HS-27A (cell line): ENCODE measurements around the gene PRR5L.
A peak's percentile ranks its signal among the peaks of the same experiment; 100 is the strongest.
"Not testable (repeated sequence)": the region's sequence is repeated elsewhere in the genome, so short reads cannot be mapped to it uniquely, and the experiment has no call there.

Source experiments
- DNase-seq: peaks from one replicate; pipeline ENCODE4 v3.0.0-alpha.2; 2012; ENCODE audit warnings: low read depth, missing footprints

PRR5L gene

DNA sequence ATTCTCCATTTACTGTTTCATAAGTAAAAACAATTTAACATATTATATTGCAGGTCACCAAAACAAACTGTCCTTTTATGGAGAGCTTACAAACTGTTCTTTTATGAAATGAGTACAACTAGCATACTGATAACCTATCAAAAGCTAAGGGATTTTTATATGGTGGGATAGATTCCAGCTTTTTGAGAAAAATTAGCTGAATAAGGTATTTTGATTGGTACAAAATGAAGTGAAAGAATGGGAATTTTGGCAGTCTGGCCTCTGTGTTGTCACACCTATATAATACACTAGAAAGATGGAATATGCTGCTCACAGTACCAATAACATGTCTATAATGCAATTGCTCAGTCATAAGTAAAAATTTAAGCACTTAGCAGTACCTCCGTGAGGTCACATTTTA is 202.6 kb downstream of the PRR5L start:
- no peak for DNase-seq

DNA sequence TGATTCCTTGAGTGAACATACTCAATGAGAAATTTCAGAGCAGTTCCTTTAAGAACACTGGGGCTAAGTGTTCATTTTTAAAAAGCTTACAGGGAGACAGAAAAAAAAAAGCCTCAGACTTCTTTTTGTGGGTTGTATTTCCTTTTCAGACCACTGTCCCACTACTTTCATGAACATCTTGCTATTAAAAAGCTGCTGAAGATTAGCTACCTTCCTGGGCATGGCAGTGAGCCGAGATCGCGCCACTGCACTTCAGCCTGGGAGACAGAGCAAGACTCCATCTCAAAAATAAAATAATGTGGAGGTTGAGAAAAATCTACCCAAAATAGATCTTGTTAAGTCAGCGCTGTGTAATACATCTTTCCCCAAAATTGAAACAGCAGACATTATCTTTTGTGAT is 203.2 kb downstream of the PRR5L start:
- no peak for DNase-seq

DNA sequence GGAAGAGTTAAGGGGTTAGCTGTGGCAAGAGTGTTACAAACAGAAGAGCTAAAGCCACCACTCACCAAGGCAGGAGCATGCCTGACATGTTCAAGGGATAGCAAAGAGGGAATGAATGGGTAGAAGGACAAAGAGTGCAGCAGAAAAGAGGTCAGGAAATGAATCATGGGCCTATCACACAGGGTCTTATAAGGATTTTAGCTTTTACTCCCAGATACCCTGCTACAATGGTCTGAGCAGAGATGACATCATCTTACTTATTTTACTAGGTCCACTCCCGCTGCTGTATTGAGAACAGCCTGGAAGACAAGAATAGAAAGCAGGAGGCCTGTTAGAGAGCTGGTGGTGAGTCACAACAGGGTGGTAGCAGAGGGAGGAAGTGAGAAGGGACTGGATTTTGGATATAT is 204.2 kb downstream of the PRR5L start:
- peak; percentile 73 for DNase-seq

DNA sequence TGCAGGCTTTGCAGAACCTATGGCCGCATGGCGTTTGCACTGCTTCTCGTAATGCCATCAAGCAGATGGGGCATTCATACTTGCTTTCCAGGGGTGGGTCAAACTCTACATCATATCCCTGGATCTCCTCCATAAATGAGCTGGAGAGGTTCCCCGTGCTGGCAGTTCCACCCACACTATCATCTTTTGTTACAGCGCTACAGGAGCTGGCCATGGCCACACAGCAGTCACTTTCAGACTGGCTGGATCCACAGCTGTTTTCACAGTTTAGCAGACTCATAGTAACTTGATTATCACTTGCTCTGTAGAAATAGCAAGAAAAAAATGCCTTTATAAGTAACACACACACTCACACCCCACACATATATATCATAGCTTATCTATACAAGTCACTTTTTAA is 205.1 kb downstream of the PRR5L start:
- DNase-seq: no peak

DNA sequence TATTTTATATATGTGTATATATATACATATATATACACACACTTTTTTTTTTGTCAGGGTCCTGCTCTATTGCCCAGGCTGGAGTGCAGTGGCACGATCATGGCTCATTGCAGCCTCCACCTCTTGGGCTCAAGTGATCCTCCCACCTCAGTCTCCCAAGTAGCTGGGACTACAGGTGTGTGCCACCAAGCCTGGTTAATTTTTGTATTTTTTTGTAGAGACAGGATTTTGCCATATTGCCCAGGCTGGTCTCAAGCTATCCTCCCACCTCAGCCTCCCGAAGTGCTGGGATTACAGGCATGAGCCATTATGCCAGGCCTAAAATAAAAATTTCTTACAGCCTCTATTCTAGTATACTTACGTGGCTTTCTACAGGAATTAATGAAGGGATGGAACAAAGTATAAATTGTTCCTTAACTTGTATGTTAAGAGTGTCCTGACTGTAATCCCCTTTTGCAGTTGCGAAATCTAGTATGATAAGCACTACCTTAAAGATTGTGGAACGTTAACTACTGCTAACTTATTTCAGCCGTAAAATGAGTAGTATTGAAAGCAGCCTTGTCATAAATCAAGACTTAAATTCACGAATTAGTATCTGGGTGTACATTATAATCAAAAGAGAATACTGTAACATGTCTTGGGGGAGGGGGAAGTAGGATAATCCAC is 211.9 kb downstream of the PRR5L start:
- no peak for DNase-seq

DNA sequence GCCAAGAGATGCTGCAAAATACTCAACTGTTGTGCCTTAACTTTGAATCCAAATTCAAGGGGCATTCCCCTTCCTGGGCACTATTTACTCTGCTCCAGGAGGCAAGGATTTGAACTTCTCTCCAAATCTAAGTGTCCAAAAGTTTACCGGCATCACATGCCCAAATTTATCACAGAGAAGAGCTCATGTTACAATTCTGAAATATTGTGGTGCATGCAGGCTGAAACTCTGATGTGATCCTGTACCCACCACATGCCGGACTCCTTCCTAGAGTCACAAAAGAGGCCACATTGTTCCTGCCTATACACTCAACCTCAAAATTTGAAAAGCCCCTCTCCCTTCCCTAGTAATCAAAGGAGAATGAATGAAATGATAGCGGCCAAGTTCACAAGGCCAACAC is 212.7 kb downstream of the PRR5L start:
- DNase-seq: no peak

DNA sequence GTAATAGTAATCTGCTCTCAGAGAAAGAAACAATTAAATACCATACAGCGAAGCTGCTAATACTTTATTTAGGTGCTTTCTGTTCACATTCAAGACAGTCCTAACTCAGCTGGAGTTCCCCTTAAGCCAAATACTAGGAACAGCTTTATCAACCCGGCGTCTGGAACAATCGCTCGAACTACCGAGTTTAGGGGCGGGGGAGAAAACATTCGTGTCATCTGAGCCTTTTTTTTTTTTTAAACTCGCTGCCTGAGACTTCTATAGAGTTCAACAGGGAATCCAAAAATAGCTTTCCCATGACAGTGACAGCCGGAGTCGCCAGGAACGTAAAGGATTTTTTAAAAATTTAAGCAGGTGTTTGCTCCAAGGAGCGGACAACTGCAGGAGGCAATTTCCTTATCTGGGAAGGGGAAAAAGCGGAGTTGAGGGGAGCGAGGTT is 213.1 kb downstream of the PRR5L start:
- DNase-seq: no peak

DNA sequence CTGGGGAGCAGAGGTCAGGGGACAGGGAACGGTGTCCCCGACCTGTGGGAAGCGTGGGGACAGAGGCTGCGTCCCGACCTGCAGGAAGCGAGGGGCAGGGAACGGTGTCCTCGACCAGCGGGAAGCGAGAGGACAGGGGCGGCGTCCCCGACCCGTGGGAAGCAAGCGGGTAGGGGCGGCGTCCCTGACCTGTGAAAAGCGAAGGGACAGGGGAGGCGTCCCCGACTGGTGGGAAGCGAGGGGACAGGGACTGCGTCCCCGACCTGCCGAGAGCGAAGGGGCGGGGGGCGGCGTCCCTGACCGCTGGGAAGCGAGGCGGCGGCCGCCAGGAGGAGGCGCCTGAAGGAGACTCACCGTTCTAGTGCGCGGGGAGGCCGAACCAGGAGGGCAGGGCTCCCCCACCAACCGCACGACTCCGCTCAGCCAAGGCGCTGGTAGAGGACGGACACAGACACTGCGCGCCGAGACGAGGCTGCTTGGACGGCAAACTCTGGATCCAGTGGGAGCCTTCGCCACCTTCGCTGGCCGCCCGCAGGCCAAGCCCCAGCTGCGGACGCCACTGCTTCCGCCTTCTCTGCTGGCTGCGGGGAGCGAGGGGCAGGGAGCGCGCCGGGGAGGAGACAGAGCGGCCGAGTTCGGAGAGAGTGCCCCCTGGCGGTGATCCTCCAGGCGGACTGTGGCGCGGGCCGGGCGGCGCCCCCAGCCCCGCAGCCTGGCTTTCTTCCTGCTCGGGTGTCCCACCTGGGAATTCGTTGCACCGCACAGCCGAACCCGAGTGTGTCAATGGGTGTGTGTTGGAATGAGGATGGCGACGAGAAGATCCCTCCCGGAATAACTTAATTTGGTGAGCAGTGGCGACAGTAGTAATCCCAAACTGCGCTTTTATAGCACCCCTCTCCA is 213.9 kb downstream of the PRR5L start, which contains the start of gene TRAF6:
Gene TRAF6, minus strand, starts transcription at position 579 of the 900 bp plus-strand sequence. CDS start 8,757 bp downstream, outside the sequence.
- peak; percentile 71 for DNase-seq

DNA sequence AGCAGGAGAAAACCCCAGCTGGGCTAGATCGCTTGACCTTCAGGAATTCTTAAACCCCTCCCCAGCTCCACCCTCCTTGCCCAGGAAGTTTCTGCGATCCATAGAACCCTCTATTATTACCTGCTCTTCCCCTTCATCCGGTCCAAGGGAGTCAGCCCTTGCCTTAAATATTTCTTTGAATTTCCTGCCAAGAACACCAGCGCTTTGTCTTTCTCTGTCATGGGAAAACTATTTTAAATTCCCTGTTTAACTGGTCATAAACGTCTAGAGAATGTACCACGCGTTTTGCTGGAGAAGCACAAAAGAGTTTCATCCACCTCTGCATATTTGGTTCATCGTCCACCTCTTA is 214.5 kb downstream of the PRR5L start:
- DNase-seq: no peak

DNA sequence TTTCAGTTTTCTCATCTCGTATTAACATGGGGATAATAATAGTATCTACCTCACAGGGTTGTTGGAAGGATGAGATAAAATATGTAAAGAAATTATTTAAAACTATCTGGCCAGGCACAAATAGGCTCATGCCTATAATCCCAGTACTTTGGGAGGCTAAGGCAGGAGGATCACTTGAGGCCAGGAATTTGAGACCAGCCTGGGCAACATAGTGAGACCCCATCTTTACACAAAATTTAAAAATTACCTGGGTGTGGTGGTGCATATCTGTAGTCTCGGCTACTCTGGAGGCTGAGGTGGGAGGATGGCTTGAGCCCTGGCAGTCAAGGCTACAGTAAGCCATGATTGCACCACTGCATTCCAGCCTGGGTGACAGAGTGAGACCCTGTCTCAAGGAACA is 215.0 kb downstream of the PRR5L start:
- not testable (repeated sequence) for DNase-seq

DNA sequence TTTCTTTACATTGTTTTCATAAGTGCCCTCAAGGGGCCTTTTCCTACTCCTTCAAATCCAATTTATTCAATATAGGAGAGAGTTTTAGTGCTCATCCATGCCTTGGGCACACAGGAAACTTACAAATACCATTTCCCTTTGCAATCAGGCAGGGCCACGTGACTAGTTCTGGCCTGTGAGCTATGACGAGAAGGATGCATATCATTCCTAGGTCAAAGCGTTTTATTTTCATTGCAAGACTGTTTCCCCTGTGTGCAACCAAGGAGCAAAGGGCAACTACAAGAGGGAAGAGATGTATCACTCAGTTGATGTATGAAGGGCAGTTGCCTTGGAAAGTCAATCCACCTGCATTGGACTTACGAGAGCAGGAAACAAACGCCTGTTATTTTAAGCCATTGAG is 215.9 kb downstream of the PRR5L start:
- DNase-seq: no peak

DNA sequence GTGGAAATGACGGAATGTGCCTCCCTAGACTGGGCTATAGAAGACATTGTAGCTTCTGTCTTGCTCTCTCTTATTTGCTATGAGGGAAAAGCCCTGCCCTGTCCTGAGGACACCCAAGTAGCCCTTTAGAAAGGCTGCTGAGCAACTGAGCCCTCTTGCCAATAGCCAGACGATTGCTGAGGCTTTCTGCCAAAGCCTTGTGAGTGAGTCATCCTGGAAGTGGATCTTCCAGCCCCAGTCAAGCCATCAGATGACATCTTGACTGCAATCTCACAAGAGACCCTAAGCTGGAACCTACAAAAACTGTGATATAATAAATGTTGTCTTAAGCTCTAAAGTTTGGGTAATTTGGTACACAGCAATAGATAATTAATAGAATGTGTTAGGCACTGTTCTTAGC is 217.9 kb downstream of the PRR5L start:
- DNase-seq: no peak
